RWPE2 (cell line): ENCODE data around the gene NOS1AP.

Experiments used
- ATAC-seq: fragments of 200-7000 bp; cut with Tn5 transposase; 3 replicates; pipeline ENCODE4 v1.9.1; 2021; ENCODE audit warnings: low read depth
- DNase-seq: peaks from one replicate; pipeline ENCODE4 v3.0.0-alpha.2; 2020; ENCODE audit warnings: low spot score
- H3K27ac ChIP-seq: fragments of 450-650 bp; 2 replicates; pipeline ENCODE4 v1.5.1; 2017; ENCODE audit warnings: mild to moderate bottlenecking; ENCODE audit not compliant: poor library complexity, severe bottlenecking
- H3K27me3 ChIP-seq: fragments of 250-450 bp; sonication (Bioruptor Pico); 2 replicates; pipeline ENCODE4 v1.5.1; 2021; ENCODE audit warnings: mild to moderate bottlenecking, moderate library complexity; ENCODE audit not compliant: insufficient read depth, poor library complexity, severe bottlenecking
- H3K36me3 ChIP-seq: fragments of 250-450 bp; sonication (Bioruptor Pico); 2 replicates; pipeline ENCODE4 v1.5.1; 2020; ENCODE audit warnings: low read depth, mild to moderate bottlenecking, moderate library complexity
- H3K4me1 ChIP-seq: fragments of 250-450 bp; sonication (Bioruptor Pico); 2 replicates; pipeline ENCODE4 v1.5.1; 2021; ENCODE audit warnings: mild to moderate bottlenecking, moderate library complexity; ENCODE audit not compliant: insufficient read depth, poor library complexity, severe bottlenecking
- H3K4me3 ChIP-seq: fragments of 250-450 bp; sonication (Bioruptor Pico); 2 replicates; pipeline ENCODE4 v1.5.1; 2021; ENCODE audit warnings: mild to moderate bottlenecking, moderate library complexity; ENCODE audit not compliant: severe bottlenecking
- H3K9me3 ChIP-seq: fragments of 250-450 bp; sonication (Bioruptor Pico); 2 replicates; pipeline ENCODE4 v1.5.1; 2021; ENCODE audit warnings: mild to moderate bottlenecking, moderate library complexity; ENCODE audit not compliant: severe bottlenecking
- TF ChIP-seq, protein P1 (sequence below): fragments of 450-650 bp; IDR thresholded peaks from one replicate; pipeline ENCODE4 v1.5.1; 2017; ENCODE audit warnings: mild to moderate bottlenecking, moderate library complexity; ENCODE audit not compliant: poor library complexity, severe bottlenecking

NOS1AP gene

DNA sequence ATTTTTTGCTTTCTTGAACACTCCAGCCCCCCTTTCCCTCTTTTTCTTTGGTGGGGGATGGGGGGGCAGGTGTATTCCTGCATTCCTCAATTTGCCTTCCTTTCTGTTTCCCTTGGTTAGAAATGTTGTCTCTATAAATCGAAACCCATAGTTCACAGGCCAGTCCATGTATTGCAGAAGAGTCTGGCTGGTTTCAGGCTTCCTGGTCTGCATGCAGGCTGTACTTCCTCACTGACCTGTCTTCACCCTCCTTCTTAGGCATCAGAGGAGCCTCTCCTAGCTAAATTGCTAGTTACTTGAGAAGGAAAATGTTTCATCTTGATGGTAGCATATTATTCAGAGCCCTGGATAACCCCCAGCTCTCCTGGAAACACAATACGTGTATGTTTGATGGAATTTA lies 167.1 kb downstream of the NOS1AP start:
- TF ChIP-seq, protein P1, sequence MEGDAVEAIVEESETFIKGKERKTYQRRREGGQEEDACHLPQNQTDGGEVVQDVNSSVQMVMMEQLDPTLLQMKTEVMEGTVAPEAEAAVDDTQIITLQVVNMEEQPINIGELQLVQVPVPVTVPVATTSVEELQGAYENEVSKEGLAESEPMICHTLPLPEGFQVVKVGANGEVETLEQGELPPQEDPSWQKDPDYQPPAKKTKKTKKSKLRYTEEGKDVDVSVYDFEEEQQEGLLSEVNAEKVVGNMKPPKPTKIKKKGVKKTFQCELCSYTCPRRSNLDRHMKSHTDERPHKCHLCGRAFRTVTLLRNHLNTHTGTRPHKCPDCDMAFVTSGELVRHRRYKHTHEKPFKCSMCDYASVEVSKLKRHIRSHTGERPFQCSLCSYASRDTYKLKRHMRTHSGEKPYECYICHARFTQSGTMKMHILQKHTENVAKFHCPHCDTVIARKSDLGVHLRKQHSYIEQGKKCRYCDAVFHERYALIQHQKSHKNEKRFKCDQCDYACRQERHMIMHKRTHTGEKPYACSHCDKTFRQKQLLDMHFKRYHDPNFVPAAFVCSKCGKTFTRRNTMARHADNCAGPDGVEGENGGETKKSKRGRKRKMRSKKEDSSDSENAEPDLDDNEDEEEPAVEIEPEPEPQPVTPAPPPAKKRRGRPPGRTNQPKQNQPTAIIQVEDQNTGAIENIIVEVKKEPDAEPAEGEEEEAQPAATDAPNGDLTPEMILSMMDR: no peak
- H3K27me3 ChIP-seq: no peaks in the 10 kb centered on the region
- no peaks in the 10 kb centered on the region for H3K4me1 ChIP-seq

DNA sequence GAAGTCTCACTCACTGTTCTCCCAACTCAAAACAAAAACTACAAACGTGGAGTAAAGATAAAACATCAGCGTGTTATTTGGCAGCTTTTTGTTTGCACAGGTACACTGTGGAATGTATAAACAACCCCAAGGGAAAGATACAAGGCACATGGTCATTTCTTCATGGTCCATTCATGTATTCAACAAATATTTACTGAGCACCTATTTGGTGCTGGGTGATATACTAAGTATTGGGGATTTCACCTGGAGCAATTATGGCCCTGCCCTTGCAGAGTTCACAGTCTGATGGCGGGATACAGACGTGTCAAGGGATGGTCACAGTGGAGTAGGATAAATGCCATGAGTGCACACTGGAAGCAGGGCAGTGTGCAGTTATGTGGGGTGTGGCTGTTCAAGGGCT lies 171.1 kb downstream of the NOS1AP start:
- Histone ChIP-seq H3K4me3 (no peak overlapping the region), H3K9me3 (no peaks in the 10 kb centered on the region), H3K27me3 (no peaks in the 10 kb centered on the region), H3K36me3 (no peaks in the 10 kb centered on the region), H3K4me1 (no peaks in the 10 kb centered on the region), H3K27ac (no peak overlapping the region)
- ATAC-seq (no peak), DNase-seq (no peak)
- TF ChIP-seq, protein P1: no peak

More for the DNA sequence above, 167.1 kb downstream of the NOS1AP start:
- no peak overlapping the region for H3K4me3 ChIP-seq
- no peak for DNase-seq
- H3K36me3 ChIP-seq: no peaks in the 10 kb centered on the region
- no peaks in the 10 kb centered on the region for H3K9me3 ChIP-seq
- no peak overlapping the region for H3K27ac ChIP-seq
- ATAC-seq: no peak

DNA sequence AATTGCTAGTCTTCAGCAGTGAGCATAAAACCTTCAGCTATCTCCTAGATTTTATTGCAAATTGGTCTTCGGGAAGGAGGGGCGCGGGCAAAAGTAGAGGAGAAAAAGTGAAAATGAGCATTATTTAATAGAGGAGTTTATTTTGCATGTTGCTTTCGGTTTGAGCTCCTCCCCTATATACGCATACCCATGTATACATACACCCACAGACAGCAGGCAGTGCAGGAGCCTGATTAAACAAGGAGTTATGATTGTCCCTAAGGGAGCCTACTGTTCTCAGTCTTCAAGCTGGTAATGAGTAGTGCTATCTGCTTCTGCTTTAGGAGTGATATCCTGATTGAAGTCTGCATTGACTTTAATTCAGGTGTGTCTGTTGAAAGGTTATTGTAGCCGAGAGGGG lies 173.3 kb downstream of the NOS1AP start:
- DNase-seq (no peak), ATAC-seq (no peak)
- H3K4me3 ChIP-seq: no peak overlapping the region
- no peaks in the 10 kb centered on the region for H3K4me1 ChIP-seq
- TF ChIP-seq, protein P1: no peak
- H3K27ac ChIP-seq: no peak overlapping the region
- H3K27me3 ChIP-seq: no peaks in the 10 kb centered on the region
- H3K9me3 ChIP-seq: no peaks in the 10 kb centered on the region
- H3K36me3 ChIP-seq: no peaks in the 10 kb centered on the region

DNA sequence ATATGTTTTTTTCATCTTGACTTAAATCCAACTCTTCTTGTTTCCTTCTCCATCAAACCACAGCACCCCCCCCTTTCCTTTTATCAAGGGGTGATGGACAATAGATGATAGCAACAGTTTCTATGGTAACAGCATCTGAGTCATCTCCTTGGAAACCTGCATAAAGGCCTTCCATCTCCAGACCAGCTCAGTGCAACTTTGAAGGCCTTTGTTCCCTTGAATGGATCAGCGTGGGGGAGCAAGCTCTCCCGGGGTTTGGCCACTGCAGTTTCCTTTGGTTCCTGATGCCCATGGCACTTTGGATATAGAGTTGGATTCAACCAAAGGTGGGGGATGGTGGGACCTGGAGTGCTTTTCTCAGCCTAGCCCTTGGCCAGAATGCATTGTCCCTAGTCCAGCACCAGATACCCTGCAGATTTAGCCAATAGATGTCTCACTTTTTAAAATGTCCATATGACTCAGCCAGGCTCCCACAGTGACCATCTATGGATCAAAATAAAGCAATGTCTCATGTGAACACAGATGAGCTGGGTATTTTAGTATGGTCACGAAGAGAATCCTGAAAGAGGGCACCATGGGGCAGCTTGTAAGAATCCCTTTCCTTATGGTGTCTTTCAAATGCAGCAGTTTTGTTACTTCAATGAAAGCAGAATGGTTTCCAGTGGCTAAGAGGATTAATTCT lies 179.5 kb downstream of the NOS1AP start:
- Histone ChIP-seq H3K27ac (no peak overlapping the region), H3K4me1 (no peaks in the 10 kb centered on the region), H3K27me3 (no peaks in the 10 kb centered on the region), H3K4me3 (no peak overlapping the region), H3K36me3 (no peaks in the 10 kb centered on the region), H3K9me3 (no peaks in the 10 kb centered on the region)
- no peak for DNase-seq
- TF ChIP-seq, protein P1: no peak
- ATAC-seq: no peak

DNA sequence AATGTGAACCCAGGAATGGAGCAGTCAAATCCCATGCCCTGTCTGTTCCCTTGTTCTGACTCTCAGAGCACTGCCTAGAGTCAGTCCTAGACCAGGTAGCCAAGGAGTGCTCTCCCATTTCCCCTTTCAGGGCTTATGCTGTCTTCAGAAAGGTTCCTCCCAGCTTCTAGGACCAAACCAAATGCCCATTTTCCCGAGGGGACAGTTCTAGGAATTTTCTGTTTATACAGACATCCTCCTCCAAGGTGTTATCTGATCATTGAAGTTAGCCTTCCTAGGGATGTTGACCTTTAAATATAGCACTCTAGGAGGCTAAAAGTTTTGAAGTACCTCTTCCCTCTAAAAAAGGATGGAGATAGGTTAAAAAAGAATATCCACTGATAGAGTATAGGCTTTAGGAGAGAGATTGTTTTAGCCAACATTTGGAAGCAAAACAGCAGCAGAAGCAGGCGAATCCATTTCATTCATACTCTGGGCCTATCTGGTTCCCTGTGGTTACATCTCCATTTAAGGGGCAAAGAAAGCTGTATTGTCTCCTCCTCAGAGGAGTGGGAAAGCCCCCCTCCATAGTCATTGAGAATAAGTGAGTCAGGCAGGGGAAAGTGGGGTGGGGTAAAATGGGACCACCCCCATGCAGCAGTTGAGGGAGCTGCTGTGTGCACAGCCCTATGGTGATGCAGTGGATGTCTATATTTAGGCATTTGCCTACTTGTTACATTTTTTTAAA lies 180.7 kb downstream of the NOS1AP start:
- Histone ChIP-seq H3K36me3 (no peaks in the 10 kb centered on the region), H3K4me1 (no peaks in the 10 kb centered on the region), H3K27ac (no peak overlapping the region), H3K4me3 (no peak overlapping the region), H3K9me3 (no peaks in the 10 kb centered on the region), H3K27me3 (no peaks in the 10 kb centered on the region)
- DNase-seq (no peak), ATAC-seq (no peak)
- TF ChIP-seq, protein P1: no peak
